ENCODE measurements around the gene ECE1. TPM values are rescaled to one million over a fixed set of nuclear protein-coding genes. Genes with fewer than 3 reads are reported as not detected.
"Not testable (repeated sequence)": the region's sequence is repeated elsewhere in the genome, so short reads cannot be mapped to it uniquely, and the experiment has no call there.

Gene ECE1
- total and polyA plus RNA-seq, 12 donors, result 86.1 to 588 (median 222) TPM

DNA sequence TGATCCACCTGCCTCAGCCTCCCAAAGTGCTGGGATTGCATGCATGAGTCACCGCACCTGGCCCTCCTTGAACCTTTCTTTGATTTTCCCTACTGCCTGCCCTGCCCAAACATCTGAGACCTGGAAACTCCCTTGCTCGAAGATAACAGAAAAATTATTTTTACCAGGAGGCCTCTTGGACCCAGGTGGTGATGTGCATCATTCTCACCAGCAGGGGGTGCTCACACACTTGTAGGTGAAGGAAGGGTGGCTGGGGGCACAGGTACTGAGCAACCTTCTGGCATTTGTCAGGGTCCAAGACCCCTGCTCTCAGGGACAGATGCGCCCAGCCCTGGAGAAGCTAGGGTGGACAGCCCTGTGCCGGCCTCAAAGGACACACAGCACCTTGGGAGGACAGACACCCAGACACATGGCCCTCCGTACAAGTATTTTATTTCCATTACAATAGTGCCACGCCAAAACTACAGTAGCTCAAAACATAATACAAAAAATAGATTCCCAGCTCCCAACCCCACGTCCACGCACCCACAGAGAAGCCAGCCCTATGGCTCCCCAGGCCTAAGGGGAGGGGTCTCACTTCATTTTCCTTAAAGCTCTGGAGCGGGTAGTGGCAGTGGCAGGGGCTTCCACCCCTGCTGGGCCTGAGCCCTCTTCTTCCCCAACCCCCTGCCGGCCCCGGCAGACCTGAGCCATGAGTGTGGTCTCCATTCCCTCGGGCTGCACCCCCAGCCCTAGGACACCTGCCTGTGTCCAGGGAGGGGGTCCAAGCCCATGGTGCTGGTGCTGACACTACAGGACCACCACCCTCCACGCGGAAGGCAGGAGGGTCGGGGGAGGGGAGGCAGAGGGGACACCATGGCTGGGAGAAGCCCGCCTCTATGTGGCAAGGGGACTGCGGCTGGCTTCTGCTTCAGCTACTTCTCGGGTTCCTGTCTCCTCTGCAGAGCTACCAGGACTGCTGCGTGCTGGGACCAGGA is 73.1 kb downstream of the ECE1 start:
- peak overlapping the region in 1 of 5 donors; percentile 26 for H3K27ac ChIP-seq
- H3K36me3 ChIP-seq (replicated peaks in 1 of 2), result peaks cover 0 to 47% of the 10 kb centered on the region in 2 donors
- H3K4me1 ChIP-seq (replicated peaks in 1 of 2), result no peaks in the 10 kb centered on the region
- intact Hi-C loops (cut with DNase I), result no loop called here
- H3K9me3 ChIP-seq (replicated peaks in 1 of 3), result no peaks in the 10 kb centered on the region
- H3K4me3 ChIP-seq, result no peak overlapping the region
- TF ChIP-seq, protein P1, sequence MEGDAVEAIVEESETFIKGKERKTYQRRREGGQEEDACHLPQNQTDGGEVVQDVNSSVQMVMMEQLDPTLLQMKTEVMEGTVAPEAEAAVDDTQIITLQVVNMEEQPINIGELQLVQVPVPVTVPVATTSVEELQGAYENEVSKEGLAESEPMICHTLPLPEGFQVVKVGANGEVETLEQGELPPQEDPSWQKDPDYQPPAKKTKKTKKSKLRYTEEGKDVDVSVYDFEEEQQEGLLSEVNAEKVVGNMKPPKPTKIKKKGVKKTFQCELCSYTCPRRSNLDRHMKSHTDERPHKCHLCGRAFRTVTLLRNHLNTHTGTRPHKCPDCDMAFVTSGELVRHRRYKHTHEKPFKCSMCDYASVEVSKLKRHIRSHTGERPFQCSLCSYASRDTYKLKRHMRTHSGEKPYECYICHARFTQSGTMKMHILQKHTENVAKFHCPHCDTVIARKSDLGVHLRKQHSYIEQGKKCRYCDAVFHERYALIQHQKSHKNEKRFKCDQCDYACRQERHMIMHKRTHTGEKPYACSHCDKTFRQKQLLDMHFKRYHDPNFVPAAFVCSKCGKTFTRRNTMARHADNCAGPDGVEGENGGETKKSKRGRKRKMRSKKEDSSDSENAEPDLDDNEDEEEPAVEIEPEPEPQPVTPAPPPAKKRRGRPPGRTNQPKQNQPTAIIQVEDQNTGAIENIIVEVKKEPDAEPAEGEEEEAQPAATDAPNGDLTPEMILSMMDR (IDR thresholded peaks at IDR 0.05), result peak; percentile 55 to 68 (median 64)
- no peak for TF ChIP-seq POLR2A (IDR thresholded peaks at IDR 0.05)
- H3K27me3 ChIP-seq, result no peaks in the 10 kb centered on the region
- peak; percentile 61 to 81 (median 70) for DNase-seq
- WGBS, 4 donors, result 68 to 83% (median 79%) methylated on average over 11 to 19 of the region's 19 CpGs

DNA sequence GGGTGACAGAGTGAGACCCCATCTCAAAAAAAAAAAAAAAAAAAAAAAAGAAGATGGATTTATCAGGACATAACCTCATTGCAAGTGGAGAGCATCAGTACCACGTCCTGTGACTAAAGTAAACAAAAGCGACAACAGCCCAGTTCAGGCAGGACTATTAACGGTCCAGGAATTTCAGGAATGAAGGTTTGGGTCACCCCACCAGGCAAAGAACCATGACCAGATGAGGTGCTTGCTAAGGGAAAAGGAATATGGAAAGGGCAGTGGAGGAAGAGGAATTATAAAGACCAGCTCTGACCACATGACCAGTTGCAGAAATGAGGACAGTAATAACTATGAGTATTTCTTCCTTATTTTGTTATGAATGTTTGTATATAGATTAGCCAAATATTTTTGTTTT is 78.1 kb downstream of the ECE1 start:
- H3K9me3 ChIP-seq (replicated peaks in 1 of 3), result no peaks in the 10 kb centered on the region
- WGBS, 4 donors, result 52 to 61% (median 58%) methylated on average over 3 of the region's 3 CpGs
- H3K27ac ChIP-seq, result no peak overlapping the region
- intact Hi-C loops (cut with DNase I), result no loop called here
- DNase-seq, result no peak
- H3K36me3 ChIP-seq (replicated peaks in 1 of 2), result no peaks in the 10 kb centered on the region
- TF ChIP-seq, protein P1 (IDR thresholded peaks at IDR 0.05), result no peak
- no peak for TF ChIP-seq POLR2A (IDR thresholded peaks at IDR 0.05)
- H3K4me3 ChIP-seq, result no peak overlapping the region
- H3K27me3 ChIP-seq, result no peaks in the 10 kb centered on the region
- H3K4me1 ChIP-seq (replicated peaks in 1 of 2), result no peaks in the 10 kb centered on the region

DNA sequence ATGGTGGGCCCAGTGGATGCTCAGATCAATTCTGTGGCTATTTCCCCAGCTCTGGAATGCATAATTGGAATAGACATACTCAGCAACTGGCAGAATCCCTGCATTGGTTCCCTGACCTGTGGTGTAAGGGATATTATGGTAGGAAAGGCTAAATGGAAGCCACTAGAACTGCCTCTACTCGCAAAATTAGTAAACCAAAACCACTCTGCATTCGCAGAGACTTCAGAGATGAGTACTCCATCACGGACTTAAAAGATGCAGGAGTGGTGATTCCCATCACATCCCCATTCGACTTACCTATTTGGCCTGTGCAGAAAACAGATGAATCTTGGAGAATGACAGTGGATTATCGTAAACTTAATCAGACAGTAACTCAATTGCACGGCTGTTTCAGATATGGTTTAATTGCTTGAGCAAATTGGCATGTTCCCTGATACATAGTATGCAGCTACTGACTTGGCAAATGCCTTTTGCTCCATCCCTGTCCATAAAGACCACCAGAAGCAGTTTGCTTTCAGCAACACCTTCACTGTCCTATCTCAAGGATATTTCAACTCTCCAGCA is 82.0 kb downstream of the ECE1 start:
- H3K4me3 ChIP-seq; H3K27ac ChIP-seq; DNase-seq; H3K27me3 ChIP-seq; intact Hi-C loops (cut with DNase I); H3K9me3 ChIP-seq (replicated peaks in 1 of 3); H3K36me3 ChIP-seq (replicated peaks in 1 of 2); H3K4me1 ChIP-seq (replicated peaks in 1 of 2): not testable (repeated sequence)
- 80 to 86% (median 85%) methylated on average over 6 of the region's 6 CpGs for WGBS, 4 donors

DNA sequence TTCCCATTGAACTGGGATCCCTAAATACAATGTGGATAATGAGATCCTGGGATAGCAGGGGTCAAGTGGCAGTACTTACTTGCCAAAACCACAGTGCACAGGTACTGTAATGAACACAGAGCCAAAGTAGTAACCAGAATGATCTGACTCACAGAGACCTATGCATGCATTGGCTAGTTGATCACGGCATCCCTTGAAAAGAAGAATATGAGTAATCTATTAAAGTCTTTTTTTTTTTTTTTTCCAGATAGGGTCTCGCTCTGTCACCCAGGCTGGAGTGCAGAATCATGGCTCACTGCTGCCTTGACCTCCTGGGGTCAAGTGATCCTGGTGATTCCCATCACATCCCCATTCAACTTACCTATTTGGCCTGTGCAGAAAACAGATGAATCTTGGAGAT is 84.1 kb downstream of the ECE1 start:
- Histone ChIP-seq H3K4me3 (no peak overlapping the region), H3K9me3 (replicated peaks in 1 of 3) (no peaks in the 10 kb centered on the region), H3K4me1 (replicated peaks in 1 of 2) (no peaks in the 10 kb centered on the region), H3K27me3 (no peaks in the 10 kb centered on the region), H3K36me3 (replicated peaks in 1 of 2) (no peaks in the 10 kb centered on the region), H3K27ac (no peak overlapping the region)
- TF ChIP-seq, protein P1 (IDR thresholded peaks at IDR 0.05), result no peak
- no peak for TF ChIP-seq POLR2A (IDR thresholded peaks at IDR 0.05)
- WGBS, 4 donors, result 47 to 73% (median 58%) methylated on average over 2 of the region's 2 CpGs
- no peak for DNase-seq
- intact Hi-C loops (cut with DNase I), result no loop called here
